T-cell (primary cell): ENCODE data around the gene MKLN1. TPM values are rescaled to one million over a fixed set of nuclear protein-coding genes. Genes with fewer than 3 reads are reported as not detected.

ENCODE experiments used
- ATAC-seq, 4 experiments: fragments of 200-7000 bp in 3 of 4; fragments of 150-1000 bp in 1 of 4; cut with Tn5 transposase; replicated peaks in 1 of 4; 1 replicate in 3 of 4; 2 replicates in 1 of 4; pipeline ENCODE4 v1.10.0; 2021; ENCODE audit warnings: moderate library complexity in 3 of 4, mild to moderate bottlenecking in 2 of 4, moderate number of reproducible peaks in 1 of 4
- CTCF ChIA-PET, 2 donors: fragments of 300-600 bp; sonication (Branson Sonifier 250); formaldehyde crosslinking; loops; one replicate each; lab custom pipeline; 2022; ENCODE audit warnings: antibody characterized with exemption in 2 of 2; lab: Charles Lee
- POLR2A ChIA-PET, 2 donors: fragments of 300-600 bp; sonication (Branson Sonifier 250); formaldehyde crosslinking; loops; one replicate each; lab custom pipeline; 2022; ENCODE audit warnings: antibody characterized with exemption in 2 of 2; lab: Charles Lee
- DNase-seq, 35 experiments: peaks; one replicate each; pipeline versions ENCODE4 v3.0.0 to v3.0.0-alpha.2; 2013 to 2023
- H3K27ac ChIP-seq: one replicate; pipeline ENCODE4 v1.5.1; 2013; ENCODE audit warnings: low read length
- H3K27me3 ChIP-seq, 2 experiments: replicated peaks in 1 of 2; 1 replicate in 1 of 2; 2 replicates in 1 of 2; pipeline versions ENCODE4 v1.6.1 to v1.7.0; 2013; ENCODE audit warnings: low read length in 1 of 2, mixed read lengths in 1 of 2; ENCODE audit not compliant: control insufficient read depth in 2 of 2, insufficient read depth in 2 of 2; ENCODE audit errors: extremely low read depth in 1 of 2
- H3K36me3 ChIP-seq, 2 donors: 1 replicate in 1 of 2; 2 replicates in 1 of 2; pipeline versions ENCODE4 v1.6.1 to v1.7.0; 2013; ENCODE audit warnings: low read length in 1 of 2; ENCODE audit not compliant: control insufficient read depth in 2 of 2, insufficient read depth in 1 of 2; ENCODE audit errors: extremely low read depth in 1 of 2
- H3K4me1 ChIP-seq, 2 experiments: 1 replicate in 1 of 2; 2 replicates in 1 of 2; pipeline versions ENCODE4 v1.6.1 to v1.7.0; 2013; ENCODE audit warnings: low read length in 2 of 2, mixed read lengths in 1 of 2; ENCODE audit not compliant: insufficient read depth in 2 of 2, control insufficient read depth in 1 of 2; ENCODE audit errors: extremely low read depth in 1 of 2
- H3K4me3 ChIP-seq, 2 donors: 1 replicate in 1 of 2; 2 replicates in 1 of 2; pipeline versions ENCODE4 v1.5.1 to v1.7.0; 2013; ENCODE audit warnings: mild to moderate bottlenecking in 2 of 2, low read length in 1 of 2, moderate library complexity in 1 of 2; ENCODE audit not compliant: control insufficient read depth in 1 of 2; ENCODE audit errors: extremely low read depth in 1 of 2
- H3K9me3 ChIP-seq: 2 replicates; pipeline ENCODE4 v1.7.0; 2013
- H3K27ac Mint-ChIP-seq, 2 donors: one replicate each; pipeline ENCODE4 v1.8.0; 2020 to 2021; ENCODE audit warnings: mild to moderate bottlenecking in 2 of 2, mixed read lengths in 2 of 2
- H3K27me3 Mint-ChIP-seq, 2 donors: one replicate each; pipeline ENCODE4 v1.8.0; 2021 to 2022; ENCODE audit warnings: mixed read lengths in 2 of 2
- H3K36me3 Mint-ChIP-seq: one replicate; pipeline ENCODE4 v1.8.0; 2021; ENCODE audit warnings: mixed read lengths
- H3K4me1 Mint-ChIP-seq, 3 donors: one replicate each; pipeline ENCODE4 v1.8.0; 2020 to 2022; ENCODE audit warnings: mixed read lengths in 3 of 3, mild to moderate bottlenecking in 1 of 3
- H3K4me3 Mint-ChIP-seq, 3 donors: one replicate each; pipeline ENCODE4 v1.8.0; 2020 to 2022; ENCODE audit warnings: mild to moderate bottlenecking in 3 of 3, mixed read lengths in 3 of 3, moderate library complexity in 3 of 3
- H3K9me3 Mint-ChIP-seq, 3 donors: one replicate each; pipeline ENCODE4 v1.8.0; 2020 to 2022; ENCODE audit warnings: mixed read lengths in 3 of 3
- whole genome bisulfite sequencing: methylation state at CpG from one replicate; pipeline ENCODE4 v1.1.5; 2013; ENCODE audit warnings: missing lambda C conversion rate; ENCODE audit not compliant: insufficient coverage; 5-methylcytosine and 5-hydroxymethylcytosine counted together
- total RNA-seq, 35 experiments: library from RNA in 6 of 35; stranded (reverse) in 6 of 35; fragments of 120-200 nt in 1 of 35; gene quantifications; one replicate each; pipeline versions ENCODE4 v1.2.1 to v1.2.4 and lab custom pipeline; 2013 to 2026

The MKLN1 gene
- total RNA-seq, 5 donors from 2014 or later (not counting 1 experiment from before 2014, with no cell fraction given) = 43.9 to 63.3 (median 46.5) TPM

GRCh38 chr7:131508754-131509486 is 181.2 kb downstream of the MKLN1 start:
- WGBS = 85% methylated on average over 6 of the region's 10 CpGs
- no peak for ATAC-seq

GRCh38 chr7:131509781-131510180 is 182.1 kb downstream of the MKLN1 start:
- no peak for DNase-seq
- H3K4me3 Mint-ChIP-seq = no peak overlapping the region
- H3K9me3 Mint-ChIP-seq = no peaks in the 10 kb centered on the region
- peaks cover 11 to 13% of the 10 kb centered on the region in 2 donors for H3K27me3 Mint-ChIP-seq
- H3K36me3 Mint-ChIP-seq = no peaks in the 10 kb centered on the region
- POLR2A ChIA-PET = no interaction called here
- H3K27ac Mint-ChIP-seq = no peak overlapping the region
- Histone ChIP-seq H3K27me3 (peaks cover 0 to 18% of the 10 kb centered on the region in 2 experiments), H3K4me1 (peaks cover 2 to 12% of the 10 kb centered on the region in 2 experiments), H3K36me3 (no peaks in the 10 kb centered on the region), H3K9me3 (no peaks in the 10 kb centered on the region), H3K4me3 (no peak overlapping the region), H3K27ac (no peak overlapping the region)
- peaks cover 23 to 32% (median 24%) of the 10 kb centered on the region in 3 donors for H3K4me1 Mint-ChIP-seq
- CTCF ChIA-PET = interaction anchor here in 1 of 2 donors (0.7 kb wide), 1 partner anchor 43 kb away, joined by 5 read pairs; no protein-coding TSS in a partner anchor
- ATAC-seq = no peak
- WGBS = 93% methylated on average over 6 of the region's 8 CpGs

More at GRCh38 chr7:131508754-131509486, 181.2 kb downstream of the MKLN1 start:
- no peak overlapping the region for H3K4me3 Mint-ChIP-seq
- H3K27ac Mint-ChIP-seq = no peak overlapping the region
- Histone ChIP-seq H3K36me3 (no peaks in the 10 kb centered on the region), H3K4me3 (no peak overlapping the region), H3K4me1 (peaks cover 2 to 12% of the 10 kb centered on the region in 2 experiments), H3K27ac (no peak overlapping the region), H3K27me3 (peaks cover 0 to 18% of the 10 kb centered on the region in 2 experiments), H3K9me3 (no peaks in the 10 kb centered on the region)
- peaks cover 11 to 13% of the 10 kb centered on the region in 2 donors for H3K27me3 Mint-ChIP-seq
- CTCF ChIA-PET = interaction anchor here in 1 of 2 donors (0.9 kb wide), 1 partner anchor 10 kb away, joined by 4 read pairs; no protein-coding TSS in a partner anchor
- H3K9me3 Mint-ChIP-seq = no peaks in the 10 kb centered on the region
- peaks cover 23 to 32% (median 24%) of the 10 kb centered on the region in 3 donors for H3K4me1 Mint-ChIP-seq
- no peak for DNase-seq
- H3K36me3 Mint-ChIP-seq = no peaks in the 10 kb centered on the region
- POLR2A ChIA-PET = interaction anchor here in 1 of 2 donors (0.5 to 0.6 kb wide), 2 partner anchors 19 to 1340 kb away, joined by 3 to 6 read pairs; no protein-coding TSS in a partner anchor

GRCh38 chr7:131511071-131511470 is 183.4 kb downstream of the MKLN1 start:
- no peak overlapping the region for H3K27ac Mint-ChIP-seq
- no peak for DNase-seq
- Histone ChIP-seq H3K9me3 (no peaks in the 10 kb centered on the region), H3K36me3 (no peaks in the 10 kb centered on the region), H3K27ac (no peak overlapping the region), H3K27me3 (peaks cover 0 to 15% of the 10 kb centered on the region in 2 experiments), H3K4me1 (peaks cover 2 to 12% of the 10 kb centered on the region in 2 experiments), H3K4me3 (no peak overlapping the region)
- POLR2A ChIA-PET = no interaction called here
- CTCF ChIA-PET = interaction anchor here (0.7 to 1.4 kb wide), 3 partner anchors 12 to 1685 kb away, joined by 3 to 10 read pairs (median 3); no protein-coding TSS in a partner anchor
- no peak overlapping the region for H3K4me3 Mint-ChIP-seq
- H3K27me3 Mint-ChIP-seq = peaks cover 11 to 13% of the 10 kb centered on the region in 2 donors
- H3K4me1 Mint-ChIP-seq = peaks cover 23 to 32% (median 24%) of the 10 kb centered on the region in 3 donors
- no peaks in the 10 kb centered on the region for H3K9me3 Mint-ChIP-seq
- H3K36me3 Mint-ChIP-seq = no peaks in the 10 kb centered on the region
- WGBS = 78% methylated on average over 8 of the region's 9 CpGs
- no peak for ATAC-seq

- Mint-ChIP-seq H3K27me3 (peaks cover 11 to 13% of the 10 kb centered on the region in 2 donors), H3K36me3 (no peaks in the 10 kb centered on the region), H3K4me1 (peaks cover 23 to 32% (median 24%) of the 10 kb centered on the region in 3 donors), H3K4me3 (no peak overlapping the region), H3K27ac (no peak overlapping the region), H3K9me3 (no peaks in the 10 kb centered on the region)
- ATAC-seq (no peak), DNase-seq (no peak)
- Histone ChIP-seq H3K4me3 (no peak overlapping the region), H3K36me3 (no peaks in the 10 kb centered on the region), H3K27me3 (peaks cover 0 to 15% of the 10 kb centered on the region in 2 experiments), H3K27ac (no peak overlapping the region), H3K4me1 (peaks cover 2 to 12% of the 10 kb centered on the region in 2 experiments), H3K9me3 (no peaks in the 10 kb centered on the region)
- WGBS = 64% methylated on average over 12 of the region's 15 CpGs
- POLR2A ChIA-PET = interaction anchor here in 1 of 2 donors (0.9 kb wide), 1 partner anchor 13 kb away, joined by 3 read pairs; no protein-coding TSS in a partner anchor
- CTCF ChIA-PET = interaction anchor here (0.6 to 1.4 kb wide), 8 partner anchors 9 to 660 kb away, joined by 3 to 10 read pairs (median 3); no protein-coding TSS in a partner anchor
Measured at GRCh38 chr7:131511774-131512535, 184.3 kb downstream of the MKLN1 start.

- WGBS = 35% methylated on average over 10 of the region's 11 CpGs
- POLR2A ChIA-PET = no interaction called here
- Mint-ChIP-seq H3K4me3 (no peak overlapping the region), H3K27ac (no peak overlapping the region), H3K4me1 (peaks cover 14 to 22% (median 15%) of the 10 kb centered on the region in 3 donors), H3K27me3 (peaks cover 6% of the 10 kb centered on the region in 2 donors), H3K9me3 (no peaks in the 10 kb centered on the region), H3K36me3 (no peaks in the 10 kb centered on the region)
- Histone ChIP-seq H3K4me3 (no peak overlapping the region), H3K27me3 (peaks cover 0 to 11% of the 10 kb centered on the region in 2 experiments), H3K9me3 (no peaks in the 10 kb centered on the region), H3K27ac (no peak overlapping the region), H3K36me3 (no peaks in the 10 kb centered on the region), H3K4me1 (peaks cover 0 to 6% of the 10 kb centered on the region in 2 experiments)
- ATAC-seq = peak; percentile 89 to 96 (median 92)
- CTCF ChIA-PET = interaction anchor here (0.6 to 1.5 kb wide), 10 partner anchors 9 to 647 kb away, joined by 3 to 9 read pairs (median 4); no protein-coding TSS in a partner anchor
- peak; percentile 41 to 84 (median 62) for DNase-seq
Measured at GRCh38 chr7:131513245-131514061, 185.8 kb downstream of the MKLN1 start.
